ENCODE results near the gene RNF214.

GRCh38 chr11:117193130-117194020 is 39.1 kb upstream of the RNF214 start:
- TF ChIP-seq CTCF (conservative IDR thresholded peaks at IDR 0.05; ENCODE audit: low read depth, low read length), result no peak
- TF ChIP-seq EZH2 (IDR thresholded peaks at IDR 0.05; ENCODE audit: borderline replicate concordance, low read depth, low read length, poor library complexity, severe bottlenecking), result no peak
